SK-N-SH treated with all-trans-retinoic acid at 6 μM for 48 hours (cell line): ENCODE results near the gene PLET1.

Source experiments
- ATAC-seq: fragments of 200-7000 bp; cut with Tn5 transposase; 3 replicates; pipeline ENCODE4 v1.9.1; 2020; ENCODE audit warnings: mild to moderate bottlenecking, moderate library complexity
- ARNTL ChIP-seq: fragments of 450-650 bp; formaldehyde crosslinking; IDR thresholded peaks from 2 replicates; pipeline ENCODE4 v1.5.0; 2020; ENCODE audit warnings: low read depth, mild to moderate bottlenecking, moderate library complexity, borderline replicate concordance
- BACH2 ChIP-seq: fragments of 250-450 bp; sonication (Bioruptor Pico); IDR thresholded peaks from 2 replicates; pipeline ENCODE4 v1.9.0; 2021; ENCODE audit warnings: mild to moderate bottlenecking, borderline replicate concordance
- CREB5 ChIP-seq: fragments of 250-450 bp; sonication (Bioruptor Pico); IDR thresholded peaks from 2 replicates; pipeline ENCODE4 v1.5.1; 2020; ENCODE audit warnings: low read depth, mild to moderate bottlenecking, moderate library complexity
- CSDC2 ChIP-seq: fragments of 250-450 bp; sonication (Bioruptor Pico); IDR thresholded peaks from 2 replicates; pipeline ENCODE4 v1.5.0; 2020; ENCODE audit warnings: mild to moderate bottlenecking, moderate library complexity
- ESRRG ChIP-seq: fragments of 250-450 bp; sonication (Bioruptor Pico); IDR thresholded peaks from 2 replicates; pipeline ENCODE4 v1.6.1; 2021; ENCODE audit warnings: mild to moderate bottlenecking
- GLIS3 ChIP-seq: fragments of 250-450 bp; sonication (Bioruptor Pico); IDR thresholded peaks from 2 replicates; pipeline ENCODE4 v1.5.0; 2020; ENCODE audit warnings: mild to moderate bottlenecking, moderate library complexity
- ISL1 ChIP-seq: fragments of 250-450 bp; sonication (Bioruptor Pico); IDR thresholded peaks from 2 replicates; pipeline ENCODE4 v2.1.2; 2022; ENCODE audit warnings: mild to moderate bottlenecking, moderate library complexity
- OSR1 ChIP-seq: fragments of 250-450 bp; sonication (Bioruptor Pico); IDR thresholded peaks from 2 replicates; pipeline ENCODE4 v1.8.0; 2022; ENCODE audit warnings: moderate library complexity, mild to moderate bottlenecking, inconsistent platforms
- PATZ1 ChIP-seq: fragments of 250-450 bp; sonication (Bioruptor Pico); IDR thresholded peaks from 2 replicates; pipeline ENCODE4 v1.8.0; 2020; ENCODE audit warnings: mild to moderate bottlenecking, moderate library complexity, borderline replicate concordance
- POU6F1 ChIP-seq: fragments of 250-450 bp; sonication (Bioruptor Pico); IDR thresholded peaks from 2 replicates; pipeline ENCODE4 v1.8.0; 2021; ENCODE audit warnings: low read depth, mild to moderate bottlenecking, moderate library complexity, borderline replicate concordance
- PPARA ChIP-seq: fragments of 250-450 bp; sonication (Bioruptor Pico); IDR thresholded peaks from 2 replicates; pipeline ENCODE4 v1.5.0; 2020; ENCODE audit warnings: mild to moderate bottlenecking, borderline replicate concordance
- RARB ChIP-seq: fragments of 250-450 bp; sonication (Bioruptor Pico); IDR thresholded peaks from 2 replicates; pipeline ENCODE4 v1.8.0; 2021; ENCODE audit warnings: mild to moderate bottlenecking, moderate library complexity
- SNAI2 ChIP-seq: fragments of 250-450 bp; sonication (Bioruptor Pico); IDR thresholded peaks from 2 replicates; pipeline ENCODE4 v1.5.0; 2020; ENCODE audit warnings: mild to moderate bottlenecking, moderate library complexity
- TCF4 ChIP-seq: fragments of 250-450 bp; sonication (Bioruptor Pico); IDR thresholded peaks from 2 replicates; pipeline ENCODE4 v1.8.0; 2021; ENCODE audit warnings: mild to moderate bottlenecking, moderate library complexity, borderline replicate concordance
- TOX ChIP-seq: fragments of 250-450 bp; sonication (Bioruptor Pico); IDR thresholded peaks from 2 replicates; pipeline ENCODE4 v1.8.0; 2021; ENCODE audit warnings: mild to moderate bottlenecking, moderate library complexity, borderline replicate concordance
- TSHZ2 ChIP-seq: fragments of 250-450 bp; sonication (Bioruptor Pico); IDR thresholded peaks from 2 replicates; pipeline ENCODE4 v1.5.0; 2020; ENCODE audit warnings: mild to moderate bottlenecking, moderate library complexity
- ZC3H10 ChIP-seq: fragments of 250-450 bp; sonication (Bioruptor Pico); IDR thresholded peaks from 2 replicates; pipeline ENCODE4 v1.5.1; 2021; ENCODE audit warnings: mild to moderate bottlenecking, moderate library complexity
- ZFP3 ChIP-seq: fragments of 250-450 bp; sonication (Bioruptor Pico); IDR thresholded peaks from 2 replicates; pipeline ENCODE4 v1.5.0; 2020; ENCODE audit warnings: mild to moderate bottlenecking, moderate library complexity
- ZFP30 ChIP-seq: fragments of 450-650 bp; formaldehyde crosslinking; IDR thresholded peaks from 2 replicates; pipeline ENCODE4 v1.5.0; 2022; ENCODE audit warnings: mild to moderate bottlenecking, moderate library complexity
- ZNF70 ChIP-seq: fragments of 450-650 bp; formaldehyde crosslinking; IDR thresholded peaks from 2 replicates; pipeline ENCODE4 v1.5.0; 2020; ENCODE audit warnings: mild to moderate bottlenecking, moderate library complexity
- ZNF8 ChIP-seq: fragments of 450-650 bp; formaldehyde crosslinking; IDR thresholded peaks from 2 replicates; pipeline ENCODE4 v1.5.0; 2020; ENCODE audit warnings: mild to moderate bottlenecking, moderate library complexity
- TF ChIP-seq, protein P1 (sequence below): fragments of 250-450 bp; sonication (Bioruptor Pico); IDR thresholded peaks from 2 replicates; pipeline ENCODE4 v1.5.1; 2021; ENCODE audit warnings: mild to moderate bottlenecking, moderate library complexity

PLET1 gene

DNA sequence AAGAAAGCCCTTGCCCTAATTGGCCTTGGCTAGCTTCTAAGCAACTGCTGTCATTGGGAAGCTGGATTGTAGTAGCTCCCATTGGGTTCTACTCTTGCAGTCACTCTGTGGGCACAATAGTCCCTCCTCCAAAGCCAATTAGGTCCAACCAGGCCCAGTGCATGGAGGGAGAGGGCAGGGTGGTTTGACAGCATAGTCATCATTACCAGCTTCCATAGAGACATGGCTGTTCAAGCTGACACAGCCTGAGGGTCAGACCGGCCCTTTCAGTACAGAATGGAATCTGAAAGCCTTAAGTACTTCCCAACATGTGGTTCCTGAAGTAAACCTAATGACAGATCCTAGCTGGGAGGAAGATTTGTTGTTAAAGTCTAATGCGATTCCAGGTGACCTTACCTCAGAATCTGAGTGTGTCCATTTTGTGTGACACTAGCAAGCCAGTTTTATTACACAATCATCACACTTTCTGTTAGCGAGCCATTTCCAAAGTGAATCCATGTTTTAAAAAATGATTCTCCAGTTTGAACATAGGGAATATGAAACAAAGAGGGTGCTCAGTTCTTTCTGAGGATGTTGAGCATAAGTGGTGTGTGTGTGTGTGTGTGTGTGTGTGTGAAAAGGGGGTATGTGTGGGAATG, 6.9 kb downstream of the PLET1 start (continued):
- no peak for TF ChIP-seq POU6F1 (CRISPR knock-in tag)
- TF ChIP-seq, all 23 proteins: peak for 0

- TF ChIP-seq, protein P1, sequence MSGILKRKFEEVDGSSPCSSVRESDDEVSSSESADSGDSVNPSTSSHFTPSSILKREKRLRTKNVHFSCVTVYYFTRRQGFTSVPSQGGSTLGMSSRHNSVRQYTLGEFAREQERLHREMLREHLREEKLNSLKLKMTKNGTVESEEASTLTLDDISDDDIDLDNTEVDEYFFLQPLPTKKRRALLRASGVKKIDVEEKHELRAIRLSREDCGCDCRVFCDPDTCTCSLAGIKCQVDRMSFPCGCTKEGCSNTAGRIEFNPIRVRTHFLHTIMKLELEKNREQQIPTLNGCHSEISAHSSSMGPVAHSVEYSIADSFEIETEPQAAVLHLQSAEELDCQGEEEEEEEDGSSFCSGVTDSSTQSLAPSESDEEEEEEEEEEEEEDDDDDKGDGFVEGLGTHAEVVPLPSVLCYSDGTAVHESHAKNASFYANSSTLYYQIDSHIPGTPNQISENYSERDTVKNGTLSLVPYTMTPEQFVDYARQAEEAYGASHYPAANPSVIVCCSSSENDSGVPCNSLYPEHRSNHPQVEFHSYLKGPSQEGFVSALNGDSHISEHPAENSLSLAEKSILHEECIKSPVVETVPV (CRISPR knock-in tag): no peak
- TF ChIP-seq TOX (no peak), ZFP3 (CRISPR knock-in tag) (no peak), CSDC2 (no peak), SNAI2 (CRISPR knock-in tag) (no peak), ARNTL (no peak), OSR1 (CRISPR knock-in tag) (no peak), ZNF8 (no peak), POU6F1 (CRISPR knock-in tag) (no peak), ZNF70 (no peak), ISL1 (CRISPR knock-in tag) (no peak), PPARA (CRISPR knock-in tag) (no peak), PATZ1 (CRISPR knock-in tag) (no peak), GLIS3 (no peak), TSHZ2 (CRISPR knock-in tag) (no peak), ZFP30 (CRISPR knock-in tag) (no peak)
- no peak; the same call in 2 of the 3 replicates for ATAC-seq
Measured at GRCh38 chr11:112249871-112250610, 10.6 kb downstream of the PLET1 start.

DNA sequence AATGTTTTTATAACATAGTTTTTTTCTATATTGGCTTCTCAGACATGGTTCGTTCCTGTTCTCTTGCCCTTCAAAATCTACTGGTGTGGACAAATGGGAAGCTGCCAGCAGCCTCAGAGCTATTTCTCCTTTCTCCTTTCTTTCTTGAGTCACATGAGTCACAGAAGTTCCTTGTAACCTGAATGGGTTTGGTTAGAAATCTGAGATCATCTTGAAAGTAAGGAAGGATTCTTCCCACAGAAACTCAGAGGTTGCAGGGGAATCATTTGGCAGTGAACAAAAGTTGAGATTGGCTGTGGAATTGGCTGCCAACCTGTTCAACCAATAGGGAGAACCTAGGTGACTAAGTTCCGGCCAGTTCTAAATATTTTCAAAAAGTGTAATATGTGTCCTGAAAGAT, 12.5 kb downstream of the PLET1 start:
- ATAC-seq: no peak
- TF ChIP-seq TCF4 (CRISPR knock-in tag) (no peak), CREB5 (CRISPR knock-in tag) (no peak), TOX (no peak), PPARA (CRISPR knock-in tag) (no peak), TSHZ2 (CRISPR knock-in tag) (no peak), ZNF8 (no peak), GLIS3 (no peak), ZC3H10 (no peak), OSR1 (CRISPR knock-in tag) (no peak), ESRRG (CRISPR knock-in tag) (no peak), BACH2 (CRISPR knock-in tag) (no peak), RARB (CRISPR knock-in tag) (no peak)
- TF ChIP-seq, protein P1 (CRISPR knock-in tag): no peak
